HG02973 (cell line): ENCODE measurements around the gene IGF2.

Source experiments
- ATAC-seq: cut with Tn5 transposase; IDR thresholded peaks from one replicate; pipeline ENCODE4 v1.9.1; 2021; ENCODE audit warnings: moderate library complexity; ENCODE audit not compliant: unreplicated experiment

IGF2 gene

DNA sequence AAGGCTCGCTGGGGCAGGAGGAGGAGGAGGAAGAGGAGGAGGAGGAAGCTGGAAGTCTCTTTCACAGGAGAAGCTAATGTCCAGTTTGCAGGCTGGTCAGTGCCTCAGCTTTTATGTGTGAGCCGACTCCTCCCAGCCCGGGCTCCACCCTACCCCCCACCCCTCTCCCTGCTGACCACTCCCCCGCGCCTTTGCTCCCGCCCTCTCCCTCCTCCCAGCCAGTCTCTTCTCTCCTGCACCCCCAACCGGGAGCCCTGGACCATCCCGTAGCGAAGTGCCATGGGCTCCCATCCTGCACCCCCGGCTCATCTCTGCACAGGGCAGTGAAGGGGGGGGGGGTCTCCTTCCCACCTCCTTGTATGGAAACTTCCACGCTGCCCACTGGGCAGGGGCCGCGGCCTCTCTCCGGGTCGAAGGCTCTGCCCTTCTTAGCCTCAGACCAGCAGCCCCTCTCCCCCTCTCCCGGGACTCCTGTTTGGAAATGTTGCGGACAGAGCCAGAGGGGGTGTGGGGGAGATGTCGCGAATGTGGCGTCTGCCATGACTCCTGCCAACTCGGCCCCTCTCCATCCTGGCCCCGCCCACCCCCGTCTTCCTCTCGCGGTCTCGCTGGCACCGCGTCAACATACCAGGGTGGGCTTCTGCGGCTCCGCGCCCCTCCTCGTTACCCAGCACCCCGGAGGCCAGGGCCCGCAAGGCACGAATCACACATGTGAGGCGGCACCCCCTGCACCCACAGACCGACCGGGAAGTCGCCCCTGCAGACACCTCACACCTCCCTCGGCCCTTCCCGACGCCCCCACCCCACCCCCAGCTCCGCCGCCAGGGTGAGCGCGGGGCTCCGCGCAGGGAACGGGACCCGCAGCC is 1.8 kb downstream of the IGF2 start:
- ATAC-seq: no peak

DNA sequence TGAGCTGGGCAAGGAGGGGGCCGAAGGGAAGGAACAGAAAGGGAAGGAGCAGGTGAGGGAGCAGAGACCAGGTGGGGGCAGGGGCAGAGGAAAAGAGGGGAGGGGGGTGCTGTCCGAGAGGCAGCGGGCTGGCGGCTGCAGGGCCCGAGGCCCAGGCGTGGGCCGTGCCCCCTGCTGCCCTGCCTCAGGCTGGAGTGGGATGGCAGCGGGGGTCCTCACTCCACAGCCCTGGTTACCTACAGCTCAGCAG is 2.3 kb downstream of the IGF2 start:
- no peak for ATAC-seq

DNA sequence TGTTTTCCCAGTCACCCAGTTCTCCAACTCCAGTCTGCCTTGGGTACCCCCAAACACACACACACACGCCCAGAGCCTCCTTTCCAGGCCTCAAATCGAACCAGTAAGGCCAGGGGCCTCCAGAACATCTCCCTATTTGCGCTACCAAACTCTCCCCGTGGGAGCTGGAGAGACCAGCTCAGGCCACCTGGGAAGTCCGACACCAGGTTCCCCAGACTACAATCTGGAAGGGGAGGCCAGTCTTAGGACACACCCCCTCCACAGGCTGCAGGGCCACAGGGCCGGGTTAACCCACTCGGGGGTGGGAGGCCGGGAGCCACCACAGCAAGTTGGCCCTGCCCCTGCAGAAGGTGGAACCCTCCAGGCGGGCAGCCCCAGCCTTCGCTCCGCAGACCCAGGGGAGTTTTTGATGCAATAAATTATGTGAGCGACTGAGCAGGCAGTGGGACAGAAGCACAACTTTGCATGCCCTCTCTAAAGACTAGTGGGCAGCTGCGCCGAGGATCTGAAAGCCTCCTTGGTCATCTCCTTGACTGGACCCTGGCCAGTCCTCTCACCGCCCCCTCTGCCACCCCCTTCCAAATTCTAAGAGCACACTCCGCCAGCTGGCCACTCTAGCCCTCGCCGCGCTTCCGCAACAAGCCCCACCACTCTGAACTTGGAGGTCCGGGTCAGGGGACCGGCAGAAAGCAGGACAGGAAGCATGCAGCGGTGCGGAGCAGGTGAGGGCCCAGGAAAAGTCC is 2.8 kb downstream of the IGF2 start:
- no peak for ATAC-seq

DNA sequence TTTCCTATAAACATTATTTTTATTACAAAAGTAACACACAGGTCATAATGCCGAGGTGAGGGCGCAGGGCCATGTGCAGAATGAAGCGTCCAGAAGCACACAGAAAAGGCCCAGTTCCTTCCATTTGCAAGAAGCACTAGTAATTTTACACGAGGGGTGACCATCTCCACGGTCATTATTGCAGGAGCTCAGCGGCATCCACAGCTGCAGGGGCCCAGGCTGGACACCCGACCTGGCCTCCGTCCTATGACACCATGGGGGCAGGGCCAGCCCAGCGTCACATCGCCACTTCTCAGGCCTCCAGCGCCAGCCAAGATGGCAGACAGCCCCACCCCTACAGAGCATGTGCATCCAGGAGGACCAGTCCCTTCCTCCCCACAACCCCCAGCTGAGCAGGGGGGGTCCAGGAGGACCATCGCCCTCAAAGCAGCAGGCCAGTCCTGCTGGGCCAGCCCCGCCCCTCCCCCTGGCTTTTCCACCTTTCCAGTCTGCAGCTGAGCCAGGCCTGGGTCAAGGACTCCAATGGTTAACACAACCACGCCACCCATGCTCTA is 3.5 kb downstream of the IGF2 start:
- ATAC-seq: no peak

DNA sequence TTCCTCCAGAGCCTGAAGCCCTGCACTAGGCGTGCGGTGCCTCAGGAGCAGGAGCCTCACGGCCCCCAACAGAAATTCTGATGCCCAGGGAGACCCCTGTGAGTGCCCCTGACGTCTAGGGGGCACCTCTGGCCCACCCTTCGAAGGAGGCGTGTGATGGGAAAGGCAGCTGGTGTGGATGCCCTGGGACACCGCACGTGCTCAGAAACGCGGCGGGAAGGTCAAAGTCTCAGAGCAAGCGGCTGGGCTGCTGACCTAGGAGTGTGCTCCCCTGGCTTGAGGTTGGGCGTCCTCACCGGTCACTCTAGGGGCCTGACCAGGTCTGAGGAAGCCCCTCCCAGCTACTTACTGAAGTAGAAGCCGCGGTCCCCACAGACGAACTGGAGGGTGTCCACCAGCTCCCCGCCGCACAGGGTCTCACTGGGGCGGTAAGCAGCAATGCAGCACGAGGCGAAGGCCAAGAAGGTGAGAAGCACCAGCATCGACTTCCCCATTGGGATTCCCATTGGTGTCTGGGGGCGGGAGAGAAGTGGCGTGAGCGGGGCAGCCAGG is 4.1 kb downstream of the IGF2 start:
- no peak for ATAC-seq

DNA sequence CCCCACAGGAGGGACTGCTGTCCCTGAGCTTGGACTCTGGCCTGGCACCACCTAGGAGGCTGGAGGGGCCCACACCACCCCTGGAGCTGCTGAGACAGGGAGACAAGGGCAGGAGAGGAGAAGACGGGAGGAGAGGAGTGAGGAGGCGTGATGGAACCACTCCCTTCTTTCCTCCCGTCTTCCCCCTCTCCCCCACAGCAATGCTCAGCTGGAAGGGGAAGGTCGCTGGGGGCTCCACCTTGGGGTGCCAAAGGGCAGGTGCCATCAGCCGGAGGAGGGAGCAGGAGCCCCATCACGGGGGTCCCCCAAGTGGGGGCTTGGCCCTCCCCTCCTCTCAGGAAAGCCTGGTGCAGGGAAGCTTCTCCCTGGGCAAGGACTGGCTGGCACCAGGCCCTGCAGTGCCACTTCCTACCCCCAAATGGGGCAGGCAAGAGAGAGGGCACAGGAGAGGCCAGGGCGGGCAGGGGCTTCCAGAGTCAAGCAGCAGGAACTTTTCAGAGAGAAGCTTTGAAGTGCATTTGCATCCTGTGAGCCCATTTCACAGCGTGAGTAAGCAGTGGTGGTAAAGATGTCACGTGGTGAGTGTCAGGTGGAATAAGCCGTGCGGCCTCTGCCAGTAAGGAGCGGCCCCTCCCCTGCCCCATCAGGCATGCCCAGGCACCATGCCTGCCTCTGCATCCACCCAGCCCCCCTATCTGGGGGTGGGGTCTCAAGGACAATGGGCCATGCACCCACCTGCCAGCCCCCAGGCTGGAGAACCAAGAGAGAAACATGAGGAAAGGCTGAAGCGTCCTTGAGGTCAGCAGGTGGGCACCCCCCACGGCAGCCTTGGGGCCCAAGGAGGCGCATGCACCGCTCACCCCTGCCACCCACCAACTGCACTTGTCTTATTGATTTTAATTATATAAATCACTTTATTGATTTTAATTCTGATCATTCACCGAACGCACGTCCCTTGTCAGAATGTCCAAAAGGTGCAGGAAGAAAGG is 4.9 kb downstream of the IGF2 start:
- no peak for ATAC-seq

DNA sequence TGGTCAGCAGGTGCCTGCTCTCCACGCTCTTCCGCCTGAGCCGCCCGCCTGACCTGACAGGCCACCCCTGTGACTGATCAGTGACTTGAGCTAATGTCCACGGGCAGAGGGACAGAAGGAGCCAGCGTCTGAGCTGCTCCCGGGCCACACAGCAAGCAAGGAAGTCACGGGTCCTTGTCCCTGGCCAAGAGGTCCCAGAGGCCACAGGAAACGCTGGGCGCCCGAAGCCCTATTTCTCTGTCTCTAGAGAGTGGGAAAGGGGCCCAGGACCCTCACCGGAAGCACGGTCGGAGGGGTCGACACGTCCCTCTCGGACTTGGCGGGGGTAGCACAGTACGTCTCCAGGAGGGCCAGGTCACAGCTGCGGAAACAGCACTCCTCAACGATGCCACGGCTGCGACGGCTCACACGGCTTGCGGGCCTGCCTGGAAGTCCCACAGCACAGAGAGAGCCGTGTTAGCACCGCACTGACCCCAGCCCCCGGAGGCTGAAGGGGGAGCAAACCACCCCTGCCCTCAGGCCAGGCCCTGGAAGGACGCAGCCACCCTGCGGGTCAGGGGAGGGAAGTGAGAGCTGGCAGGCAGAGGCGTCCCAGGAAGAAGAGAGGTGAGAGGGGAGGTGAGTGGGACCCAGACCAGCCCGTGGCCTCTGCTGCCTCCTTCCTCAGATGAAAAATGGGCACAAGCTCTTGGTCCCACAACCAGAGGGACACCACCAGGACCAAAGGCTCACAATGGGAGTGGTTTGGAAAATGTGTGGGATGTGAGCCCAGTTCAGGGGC is 5.8 kb downstream of the IGF2 start:
- ATAC-seq: no peak

DNA sequence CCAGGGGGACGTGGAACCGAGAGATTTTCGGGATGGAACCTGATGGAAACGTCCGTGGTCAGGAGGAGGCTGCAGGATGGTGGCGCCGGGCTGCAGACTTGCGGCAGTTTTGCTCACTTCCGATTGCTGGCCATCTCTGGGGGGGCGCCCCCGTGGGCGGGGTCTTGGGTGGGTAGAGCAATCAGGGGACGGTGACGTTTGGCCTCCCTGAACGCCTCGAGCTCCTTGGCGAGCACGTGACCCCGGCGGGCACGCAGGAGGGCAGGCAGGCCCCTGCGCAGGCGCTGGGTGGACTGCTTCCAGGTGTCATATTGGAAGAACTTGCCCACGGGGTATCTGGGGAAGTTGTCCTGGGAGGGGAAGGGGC is 6.3 kb downstream of the IGF2 start:
- ATAC-seq: no peak

DNA sequence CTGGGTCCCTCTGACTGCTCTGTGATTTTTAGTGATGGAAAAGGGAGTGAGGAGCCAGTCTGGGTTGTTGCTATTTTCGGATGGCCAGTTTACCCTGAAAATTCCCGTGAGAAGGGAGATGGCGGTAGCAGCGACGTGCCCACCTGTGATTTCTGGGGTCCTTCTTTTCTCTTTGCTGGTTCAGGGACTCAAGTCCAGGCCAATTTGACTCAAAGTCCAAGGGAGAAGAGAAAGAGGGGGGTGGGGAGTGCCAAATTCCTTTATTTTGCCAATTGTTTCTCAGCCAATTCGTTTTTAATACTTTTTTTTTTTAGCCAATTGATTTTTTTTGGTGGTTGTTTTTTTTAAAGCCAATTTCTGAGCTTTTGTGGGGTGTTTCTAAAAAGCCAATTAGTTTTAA is 6.9 kb downstream of the IGF2 start:
- no peak for ATAC-seq

DNA sequence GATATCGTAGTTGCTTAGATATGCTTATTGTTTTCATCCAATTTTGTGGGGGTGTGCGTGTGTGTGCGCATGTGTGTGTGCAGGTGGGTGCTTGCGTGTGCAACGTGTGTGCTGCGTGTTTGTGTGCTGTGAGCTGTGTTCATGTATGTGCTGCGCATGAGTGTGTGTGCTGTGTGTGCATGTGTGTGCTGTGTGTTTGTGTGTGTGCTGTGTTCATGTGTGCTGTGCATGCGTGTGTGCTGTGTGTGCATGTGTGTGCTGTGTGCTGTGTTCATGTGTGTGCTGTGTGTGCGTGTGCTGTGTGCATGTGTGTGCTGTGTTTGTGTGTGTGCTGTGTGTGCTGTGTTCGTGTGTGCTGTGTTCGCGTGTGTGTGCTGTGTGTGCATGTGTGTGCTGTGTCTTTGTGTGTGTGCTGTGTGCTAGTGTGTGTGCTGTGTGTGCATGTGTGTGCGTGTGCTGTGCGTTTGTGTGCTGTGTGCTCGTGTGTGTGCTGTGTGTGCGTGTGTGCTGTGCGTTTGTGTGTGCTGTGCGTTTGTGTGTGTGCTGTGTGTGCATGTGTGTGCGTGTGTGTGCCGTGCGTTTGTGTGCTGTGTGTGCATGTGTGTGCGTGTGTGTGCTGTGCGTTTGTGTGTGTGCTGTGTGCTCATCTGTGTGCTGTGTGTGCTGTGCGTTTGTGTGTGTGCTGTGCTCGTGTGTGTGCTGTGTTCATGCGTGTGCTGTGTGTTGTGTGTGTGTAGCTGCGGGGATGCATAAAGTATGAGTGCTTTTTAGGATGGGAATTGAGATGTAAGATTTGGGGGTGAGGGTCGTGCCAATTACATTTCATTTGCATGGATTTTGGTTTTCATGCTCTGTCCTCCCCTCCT is 7.6 kb downstream of the IGF2 start:
- ATAC-seq: no peak

DNA sequence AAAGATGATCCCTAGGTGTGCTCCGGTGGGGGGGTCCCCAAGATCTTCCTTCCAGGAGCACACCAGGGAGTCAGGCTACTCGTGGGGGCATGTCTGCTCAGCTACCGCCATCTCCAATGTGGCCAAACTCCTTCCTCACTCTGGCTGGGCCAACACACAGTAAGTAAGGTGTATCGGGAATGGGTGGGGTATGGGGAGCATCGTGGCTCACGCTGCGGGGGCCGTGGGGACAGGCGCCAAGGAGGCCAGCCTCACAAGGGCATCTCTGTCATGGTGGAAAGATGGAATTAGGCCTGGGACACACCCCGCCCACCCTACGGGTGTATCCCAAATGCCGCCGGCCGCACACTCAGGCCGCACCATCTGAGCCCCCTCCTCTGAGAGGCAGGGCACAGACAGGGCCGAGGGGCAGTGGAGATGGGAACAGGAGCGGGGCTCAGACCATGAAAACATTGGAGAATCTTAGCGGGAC is 8.3 kb downstream of the IGF2 start:
- ATAC-seq: no peak

DNA sequence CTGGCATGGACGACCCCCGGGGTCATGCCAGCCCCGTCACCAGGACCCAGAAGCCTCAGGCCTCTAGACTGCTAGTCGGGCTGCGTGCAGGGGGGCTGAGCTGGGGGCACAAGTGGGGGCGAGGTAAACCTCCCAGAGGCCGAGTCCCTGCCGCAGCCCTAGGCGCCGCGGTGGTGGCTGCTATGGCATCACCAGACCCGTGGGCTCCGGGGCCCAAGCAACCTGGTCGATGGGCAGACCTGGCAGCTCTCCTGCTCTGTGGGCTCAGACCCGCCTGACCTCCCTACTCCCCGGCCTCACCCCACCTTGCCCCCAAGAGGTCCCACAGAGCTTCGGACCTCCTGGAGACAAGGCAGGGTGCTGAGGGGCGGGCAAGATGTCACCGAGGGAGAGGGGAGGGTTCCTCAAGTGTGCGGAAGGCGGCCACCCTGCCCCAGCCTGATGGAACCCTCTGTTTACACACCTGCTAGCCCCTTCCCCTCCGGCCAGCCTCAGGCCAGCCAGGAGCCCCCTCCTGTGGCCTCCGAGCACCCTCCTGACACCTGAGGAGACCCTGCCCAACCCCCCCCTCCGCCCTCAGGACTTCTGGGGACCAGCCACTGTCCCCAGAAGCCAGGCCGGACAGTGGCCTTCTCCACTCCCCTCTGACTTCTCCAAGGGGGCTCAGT is 9.4 kb downstream of the IGF2 start:
- no peak for ATAC-seq

DNA sequence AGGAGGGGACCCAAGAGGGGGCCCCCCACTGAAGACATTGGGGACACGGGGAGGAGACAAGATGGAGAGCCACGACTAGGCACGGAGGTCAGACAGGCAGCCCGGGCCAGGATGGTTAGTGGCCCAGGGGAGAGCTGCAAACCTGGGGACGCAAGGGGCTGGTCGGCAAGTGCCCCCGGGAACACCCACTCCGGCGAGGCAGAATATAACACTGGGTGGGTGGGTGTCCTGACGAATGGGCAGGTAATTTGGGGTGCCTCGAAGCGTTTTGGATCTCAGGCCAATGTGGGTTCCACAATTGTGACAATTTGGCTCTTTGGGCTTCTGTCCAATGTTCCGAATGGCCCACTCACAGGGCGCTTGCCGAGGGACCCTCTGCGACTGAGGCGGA is 9.9 kb downstream of the IGF2 start:
- no peak for ATAC-seq

DNA sequence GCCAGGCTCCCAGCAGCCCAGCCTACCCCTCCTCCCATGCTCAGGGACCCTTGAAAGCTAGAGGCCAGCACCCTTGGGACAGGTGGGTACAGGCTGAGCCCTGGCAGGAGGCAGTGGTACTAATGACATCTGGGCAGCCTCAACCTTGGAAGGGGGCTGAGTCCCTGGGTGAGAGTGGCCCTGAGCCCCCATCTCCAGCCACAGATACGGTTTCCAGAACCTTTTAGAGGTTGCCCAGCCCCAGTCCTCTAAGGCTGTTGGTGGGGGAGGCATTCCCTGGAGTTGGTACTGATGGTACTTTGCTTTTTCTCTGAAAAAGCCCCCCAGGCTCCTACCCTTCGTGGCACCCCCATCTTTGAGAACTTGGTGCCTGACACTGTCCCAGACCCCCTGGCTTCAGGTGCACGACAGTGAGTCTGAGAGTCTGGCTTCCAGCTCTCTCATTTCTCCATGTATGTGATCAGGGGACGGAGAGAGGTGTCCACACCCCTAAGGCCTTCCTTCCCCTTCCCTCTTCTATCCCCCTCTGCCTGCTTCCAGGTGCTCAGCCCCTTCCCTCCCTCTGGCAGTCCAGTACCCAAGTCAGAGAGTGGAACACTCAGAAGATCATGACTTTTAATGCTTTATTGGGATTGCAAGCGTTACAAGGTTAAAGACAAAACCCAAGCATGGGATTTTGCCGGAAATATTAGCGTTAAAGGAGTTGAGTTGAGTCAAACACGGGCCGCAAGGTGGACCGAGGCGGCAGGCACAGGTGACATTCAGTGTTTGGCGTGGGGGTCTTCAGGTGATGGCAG is 10.5 kb downstream of the IGF2 start:
- no peak for ATAC-seq

DNA sequence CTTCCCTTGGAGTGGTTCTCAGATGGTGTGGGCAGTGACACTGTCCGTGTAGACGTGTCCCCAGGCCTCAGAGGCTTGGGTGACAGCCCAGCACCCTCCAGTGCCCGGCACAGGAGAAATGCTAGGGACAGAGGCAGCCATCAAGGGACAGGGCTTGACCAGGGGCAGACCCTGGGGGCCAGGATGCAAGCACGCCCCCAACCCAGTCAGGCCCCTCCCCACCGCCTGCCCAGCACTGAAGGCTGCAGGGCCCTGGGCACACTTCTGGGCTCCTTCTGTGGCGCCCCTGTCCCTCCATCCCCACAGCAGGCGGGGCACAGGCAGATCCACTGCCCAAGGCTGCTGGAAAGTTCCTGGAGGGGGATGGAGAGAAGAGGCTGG is 11.1 kb downstream of the IGF2 start:
- no peak for ATAC-seq

DNA sequence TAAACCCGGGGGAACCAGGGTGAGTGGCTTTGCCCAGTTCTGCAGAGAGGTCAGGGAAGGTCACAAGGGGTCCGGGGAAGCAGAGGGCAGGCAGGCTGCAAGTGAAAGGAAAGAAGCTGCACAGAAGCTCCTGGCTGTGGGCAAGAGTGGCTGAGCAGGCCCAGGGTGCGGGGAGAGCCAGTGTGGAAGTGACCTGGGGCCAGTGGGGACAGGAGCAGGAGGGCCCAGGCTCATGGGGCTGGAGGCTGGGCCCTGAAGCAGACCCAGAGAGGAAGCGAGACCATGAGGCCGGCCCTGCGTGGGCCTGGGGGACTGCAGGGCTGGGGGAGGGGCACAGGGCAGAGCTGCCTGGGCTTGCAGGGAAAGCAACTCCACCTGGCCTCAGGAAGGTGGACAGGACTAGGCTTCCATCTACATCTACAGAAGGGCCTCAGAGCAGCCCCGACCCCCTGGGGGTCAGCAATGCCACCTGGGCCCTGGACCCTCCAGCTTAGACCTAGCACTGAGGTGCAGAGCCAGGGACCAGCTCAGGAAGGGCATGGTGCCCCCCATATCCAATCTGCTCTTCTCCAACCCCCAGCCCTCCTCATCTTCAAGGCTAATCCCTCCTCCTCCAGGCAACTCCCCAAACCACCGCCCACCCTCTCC is 11.6 kb downstream of the IGF2 start:
- no peak for ATAC-seq

DNA sequence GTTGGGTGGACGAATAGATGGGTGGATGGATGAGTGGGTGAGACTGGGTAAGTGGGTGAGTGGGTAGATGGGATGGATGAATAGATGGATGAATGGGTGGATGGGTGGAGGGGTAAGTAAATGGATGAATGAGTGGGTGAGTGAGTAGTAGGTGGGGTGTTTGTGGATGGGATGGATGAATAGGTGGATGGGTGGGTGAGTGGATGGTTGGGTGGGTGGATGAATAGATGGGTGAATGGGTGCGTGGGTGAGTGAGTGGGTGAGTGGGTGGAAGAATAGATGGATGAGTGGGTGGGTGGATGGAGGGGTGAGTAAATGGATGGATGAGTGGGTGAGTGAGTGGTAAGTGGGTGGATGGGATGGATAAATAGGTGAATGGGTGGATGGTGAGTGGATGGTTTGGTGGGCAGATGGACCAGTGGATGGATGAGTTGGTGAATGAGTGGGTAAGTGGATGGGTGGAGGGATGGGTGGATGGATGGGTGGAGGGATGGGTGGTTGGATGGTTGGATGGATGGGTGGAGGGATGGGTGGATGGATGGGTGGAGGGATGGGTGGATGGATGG is 12.6 kb downstream of the IGF2 start:
- ATAC-seq: no peak
